ENCODE results near the gene PGAM5.

DNA sequence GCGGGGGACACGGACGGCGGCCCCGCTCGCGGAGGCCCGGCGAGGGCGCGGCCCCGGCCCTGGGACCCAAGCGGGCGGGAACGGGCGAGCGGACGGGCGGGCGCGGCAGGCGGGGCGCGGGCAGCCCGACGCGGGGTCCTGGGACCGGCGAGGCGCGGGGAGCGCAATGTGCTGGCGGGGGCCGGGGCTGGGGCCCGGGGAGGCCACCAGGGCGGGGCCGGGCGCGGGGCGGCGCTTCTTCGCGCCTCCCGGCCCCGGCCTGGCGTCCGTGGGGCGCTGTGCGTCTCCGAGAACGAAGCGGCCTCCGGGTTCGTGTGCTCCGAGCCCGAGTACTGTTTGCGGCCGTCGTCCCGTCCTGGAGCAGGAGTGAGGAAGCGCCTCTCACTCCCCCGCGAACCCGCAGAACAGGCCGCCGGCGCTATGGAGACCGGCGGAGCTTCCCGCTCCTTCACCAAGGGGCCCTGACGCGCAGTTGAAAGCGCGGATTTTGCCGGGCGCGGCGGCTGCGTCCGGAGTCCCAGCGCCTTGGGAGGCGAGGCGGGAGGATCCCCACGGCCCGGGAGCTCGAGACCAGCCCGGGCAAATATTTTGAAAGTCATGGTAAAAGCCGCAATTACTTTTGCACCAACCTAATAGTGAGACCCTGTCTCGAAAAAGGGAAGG, 51.4 kb downstream of the PGAM5 start:
- TF ChIP-seq POLR2A (IDR thresholded peaks at IDR 0.05), result peak; percentile 78
- TF ChIP-seq, protein P1, sequence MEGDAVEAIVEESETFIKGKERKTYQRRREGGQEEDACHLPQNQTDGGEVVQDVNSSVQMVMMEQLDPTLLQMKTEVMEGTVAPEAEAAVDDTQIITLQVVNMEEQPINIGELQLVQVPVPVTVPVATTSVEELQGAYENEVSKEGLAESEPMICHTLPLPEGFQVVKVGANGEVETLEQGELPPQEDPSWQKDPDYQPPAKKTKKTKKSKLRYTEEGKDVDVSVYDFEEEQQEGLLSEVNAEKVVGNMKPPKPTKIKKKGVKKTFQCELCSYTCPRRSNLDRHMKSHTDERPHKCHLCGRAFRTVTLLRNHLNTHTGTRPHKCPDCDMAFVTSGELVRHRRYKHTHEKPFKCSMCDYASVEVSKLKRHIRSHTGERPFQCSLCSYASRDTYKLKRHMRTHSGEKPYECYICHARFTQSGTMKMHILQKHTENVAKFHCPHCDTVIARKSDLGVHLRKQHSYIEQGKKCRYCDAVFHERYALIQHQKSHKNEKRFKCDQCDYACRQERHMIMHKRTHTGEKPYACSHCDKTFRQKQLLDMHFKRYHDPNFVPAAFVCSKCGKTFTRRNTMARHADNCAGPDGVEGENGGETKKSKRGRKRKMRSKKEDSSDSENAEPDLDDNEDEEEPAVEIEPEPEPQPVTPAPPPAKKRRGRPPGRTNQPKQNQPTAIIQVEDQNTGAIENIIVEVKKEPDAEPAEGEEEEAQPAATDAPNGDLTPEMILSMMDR (IDR thresholded peaks at IDR 0.05), result peak; percentile 19 to 46 (median 31)

Measured in transverse colon (tissue), 3 donors.